Gastrocnemius medialis (tissue), 4 donors: Measurements from ENCODE around the gene ARHGAP33. TPM values are rescaled to one million over a fixed set of nuclear protein-coding genes. Genes with fewer than 3 reads are reported as not detected.

Source experiments
- ATAC-seq, 2 donors: fragments of 150-250 bp; one replicate each; pipeline ENCODE4 v1.9.1; 2016
- DNase-seq, 2 donors: peaks; one replicate each; pipeline ENCODE4 v3.0.0-alpha.2; 2019
- H3K27ac ChIP-seq, 4 donors: fragments of 200-600 bp; sonication (generic); 1 replicate in 1 of 4; 2 replicates in 3 of 4; pipeline ENCODE4 v1.5.1; 2016 to 2018; ENCODE audit warnings: mild to moderate bottlenecking in 2 of 4, moderate library complexity in 1 of 4
- H3K27me3 ChIP-seq, 3 donors: fragments of 200-600 bp; sonication (generic) in 2 of 3; 1 replicate in 1 of 3; 2 replicates in 2 of 3; pipeline versions ENCODE4 v1.5.1 to v1.6.0; 2016 to 2019; ENCODE audit warnings: mild to moderate bottlenecking in 1 of 3, moderate library complexity in 1 of 3
- H3K36me3 ChIP-seq, 2 donors: fragments of 200-600 bp; sonication (generic) in 1 of 2; one replicate each; pipeline ENCODE4 v1.5.1; 2017 to 2018
- H3K4me1 ChIP-seq, 2 donors: fragments of 200-600 bp; sonication (generic) in 1 of 2; one replicate each; pipeline ENCODE4 v1.5.1; 2016 to 2017; ENCODE audit warnings: mild to moderate bottlenecking in 2 of 2
- H3K4me3 ChIP-seq, 4 donors: fragments of 200-600 bp; sonication (generic) in 3 of 4; 1 replicate in 1 of 4; 2 replicates in 3 of 4; pipeline ENCODE4 v1.5.1; 2016 to 2019; ENCODE audit warnings: mild to moderate bottlenecking in 2 of 4
- H3K9me3 ChIP-seq, 3 donors: fragments of 200-600 bp; sonication (generic) in 2 of 3; 1 replicate in 1 of 3; 2 replicates in 2 of 3; pipeline ENCODE4 v1.5.1; 2016 to 2019
- POLR2A ChIP-seq, 2 donors: fragments of 450-650 bp; IDR thresholded peaks; one replicate each; pipeline ENCODE4 v1.6.1; 2017; ENCODE audit warnings: antibody characterized with exemption in 2 of 2, mild to moderate bottlenecking in 2 of 2, moderate library complexity in 2 of 2
- in situ Hi-C, 4 donors: fragments of 200-750 bp; cut with MboI; loops; one replicate each; pipeline versions ENCODE4 v1.15.0 to v1.8.0; 2017; ENCODE audit warnings: low sequenced_read_pairs in 4 of 4
- intact Hi-C: fragments of 100-400 bp; cut with DNase I; formaldehyde crosslinking; loops from one replicate; pipeline ENCODE4 v1.15.1; 2023; ENCODE audit warnings: low total_unique reads
- total RNA-seq, 4 donors: library from RNA; depleted of rRNA; stranded (reverse); fragments of >200 nt; gene quantifications; one replicate each; pipeline versions ENCODE4 v1.1.0 to v1.2.3, GENCODE V29; 2016
- TF ChIP-seq, protein P1 (sequence below), 5 experiments: fragments of 450-650 bp in 3 of 5; fragments of 200-600 bp in 2 of 5; sonication (generic) in 2 of 5; IDR thresholded peaks in 4 of 5; conservative IDR thresholded peaks in 1 of 5; 1 replicate in 4 of 5; 2 replicates in 1 of 5; pipeline ENCODE4 v1.5.1; 2016 to 2019; ENCODE audit warnings: antibody characterized with exemption in 5 of 5, mild to moderate bottlenecking in 3 of 5, moderate library complexity in 3 of 5

The ARHGAP33 gene
- total RNA-seq, 4 donors from 2014 or later, result 0.22 to 4.7 (median 2.2) TPM

DNA sequence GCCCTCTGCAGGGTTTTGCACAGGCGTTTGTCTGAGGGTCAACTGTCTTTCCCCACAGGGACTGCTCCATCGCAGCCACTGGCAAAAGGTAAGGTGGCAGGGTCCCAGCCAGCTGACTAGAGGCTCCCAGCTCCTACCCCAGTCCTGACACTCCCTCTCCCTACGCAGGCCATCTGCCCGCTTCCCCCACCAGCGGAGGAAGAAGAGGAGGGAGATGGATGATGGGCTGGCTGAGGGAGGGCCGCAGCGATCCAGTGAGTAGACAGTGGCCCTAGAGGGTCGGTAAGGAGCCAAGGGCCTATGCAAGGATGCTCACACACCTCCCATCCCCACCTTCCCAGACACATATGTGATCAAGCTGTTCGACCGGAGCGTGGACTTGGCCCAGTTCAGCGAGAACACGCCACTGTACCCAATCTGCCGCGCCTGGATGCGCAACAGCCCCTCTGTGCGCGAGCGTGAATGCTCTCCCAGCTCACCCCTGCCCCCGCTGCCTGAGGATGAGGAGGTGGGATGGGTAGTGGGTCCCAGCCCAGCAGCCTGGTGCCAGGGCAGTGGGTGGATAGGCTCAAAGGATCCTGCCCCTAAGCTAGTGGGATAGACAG lies 22.5 kb upstream of the ARHGAP33 start:
- H3K27me3 ChIP-seq, result no peaks in the 10 kb centered on the region
- TF ChIP-seq POLR2A (IDR thresholded peaks at IDR 0.05), result no peak
- TF ChIP-seq, protein P1, sequence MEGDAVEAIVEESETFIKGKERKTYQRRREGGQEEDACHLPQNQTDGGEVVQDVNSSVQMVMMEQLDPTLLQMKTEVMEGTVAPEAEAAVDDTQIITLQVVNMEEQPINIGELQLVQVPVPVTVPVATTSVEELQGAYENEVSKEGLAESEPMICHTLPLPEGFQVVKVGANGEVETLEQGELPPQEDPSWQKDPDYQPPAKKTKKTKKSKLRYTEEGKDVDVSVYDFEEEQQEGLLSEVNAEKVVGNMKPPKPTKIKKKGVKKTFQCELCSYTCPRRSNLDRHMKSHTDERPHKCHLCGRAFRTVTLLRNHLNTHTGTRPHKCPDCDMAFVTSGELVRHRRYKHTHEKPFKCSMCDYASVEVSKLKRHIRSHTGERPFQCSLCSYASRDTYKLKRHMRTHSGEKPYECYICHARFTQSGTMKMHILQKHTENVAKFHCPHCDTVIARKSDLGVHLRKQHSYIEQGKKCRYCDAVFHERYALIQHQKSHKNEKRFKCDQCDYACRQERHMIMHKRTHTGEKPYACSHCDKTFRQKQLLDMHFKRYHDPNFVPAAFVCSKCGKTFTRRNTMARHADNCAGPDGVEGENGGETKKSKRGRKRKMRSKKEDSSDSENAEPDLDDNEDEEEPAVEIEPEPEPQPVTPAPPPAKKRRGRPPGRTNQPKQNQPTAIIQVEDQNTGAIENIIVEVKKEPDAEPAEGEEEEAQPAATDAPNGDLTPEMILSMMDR (IDR thresholded peaks at IDR 0.05 in 4 of 5, conservative IDR thresholded peaks at IDR 0.05 in 1 of 5), result no peak
- ATAC-seq (no peak), DNase-seq (no peak)
- H3K27ac ChIP-seq, result peak overlapping the region; percentile 89 to 97 (median 95)
- H3K36me3 ChIP-seq, result peaks cover 0 to 16% of the 10 kb centered on the region in 2 donors
- in situ Hi-C loops (loop anchor here in 1 of 4 donors (25.0 kb wide), 1 partner anchor 384 kb away; the partner anchor contains the start of gene CAPNS1), intact Hi-C loops (loop anchor here (10.0 kb wide), 1 partner anchor 462 kb away; the partner anchor contains the start of genes ZNF146 and ZNF565)
- peaks cover 24 to 49% of the 10 kb centered on the region in 2 donors for H3K4me1 ChIP-seq
- H3K9me3 ChIP-seq, result no peaks in the 10 kb centered on the region
- H3K4me3 ChIP-seq, result no peak overlapping the region

DNA sequence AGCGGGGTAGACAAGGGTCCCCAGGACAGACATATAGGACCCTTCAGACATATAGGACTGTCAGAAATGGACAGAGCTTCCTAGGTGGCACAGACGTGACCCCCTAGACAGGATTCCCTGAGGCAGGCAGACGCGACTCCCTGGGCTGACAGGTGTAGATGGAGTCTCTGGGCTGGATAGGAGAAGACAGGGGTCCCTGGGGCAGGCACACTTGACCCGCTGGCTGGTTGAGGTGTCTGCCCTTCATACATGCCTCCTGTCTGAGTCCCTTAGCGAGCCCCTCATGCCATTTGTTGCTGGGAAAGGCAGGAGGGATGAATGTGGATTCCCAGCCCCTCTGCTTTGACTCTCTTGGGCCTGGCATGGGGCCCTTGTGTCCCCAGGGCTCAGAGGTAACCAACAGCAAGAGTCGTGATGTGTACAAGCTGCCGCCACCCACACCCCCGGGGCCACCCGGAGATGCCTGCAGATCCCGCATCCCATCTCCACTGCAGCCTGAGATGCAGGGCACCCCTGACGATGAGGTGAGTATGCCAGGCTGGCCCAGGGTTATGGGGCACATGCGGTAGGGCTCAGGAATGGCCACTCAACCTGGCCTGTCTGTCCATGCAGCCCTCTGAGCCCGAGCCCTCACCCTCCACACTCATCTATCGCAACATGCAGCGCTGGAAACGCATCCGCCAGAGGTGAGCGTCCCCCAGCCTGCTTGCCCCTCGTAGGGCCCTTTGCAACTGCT lies 21.6 kb upstream of the ARHGAP33 start:
- ATAC-seq, result no peak
- peaks cover 25 to 50% of the 10 kb centered on the region in 2 donors for H3K4me1 ChIP-seq
- H3K36me3 ChIP-seq, result peaks cover 0 to 16% of the 10 kb centered on the region in 2 donors
- TF ChIP-seq, protein P1 (IDR thresholded peaks at IDR 0.05 in 4 of 5, conservative IDR thresholded peaks at IDR 0.05 in 1 of 5), result no peak
- TF ChIP-seq POLR2A (IDR thresholded peaks at IDR 0.05), result no peak
- no peaks in the 10 kb centered on the region for H3K27me3 ChIP-seq
- H3K4me3 ChIP-seq, result no peak overlapping the region
- no peaks in the 10 kb centered on the region for H3K9me3 ChIP-seq
- in situ Hi-C loops, result loop anchor here in 1 of 4 donors (25.0 kb wide), 1 partner anchor 383 kb away; the partner anchor contains the start of gene CAPNS1
- intact Hi-C loops, result loop anchor here (10.0 kb wide), 1 partner anchor 461 kb away; the partner anchor contains the start of genes ZNF146 and ZNF565
- H3K27ac ChIP-seq, result peak overlapping the region; percentile 89 to 97 (median 95)
- no peak for DNase-seq

DNA sequence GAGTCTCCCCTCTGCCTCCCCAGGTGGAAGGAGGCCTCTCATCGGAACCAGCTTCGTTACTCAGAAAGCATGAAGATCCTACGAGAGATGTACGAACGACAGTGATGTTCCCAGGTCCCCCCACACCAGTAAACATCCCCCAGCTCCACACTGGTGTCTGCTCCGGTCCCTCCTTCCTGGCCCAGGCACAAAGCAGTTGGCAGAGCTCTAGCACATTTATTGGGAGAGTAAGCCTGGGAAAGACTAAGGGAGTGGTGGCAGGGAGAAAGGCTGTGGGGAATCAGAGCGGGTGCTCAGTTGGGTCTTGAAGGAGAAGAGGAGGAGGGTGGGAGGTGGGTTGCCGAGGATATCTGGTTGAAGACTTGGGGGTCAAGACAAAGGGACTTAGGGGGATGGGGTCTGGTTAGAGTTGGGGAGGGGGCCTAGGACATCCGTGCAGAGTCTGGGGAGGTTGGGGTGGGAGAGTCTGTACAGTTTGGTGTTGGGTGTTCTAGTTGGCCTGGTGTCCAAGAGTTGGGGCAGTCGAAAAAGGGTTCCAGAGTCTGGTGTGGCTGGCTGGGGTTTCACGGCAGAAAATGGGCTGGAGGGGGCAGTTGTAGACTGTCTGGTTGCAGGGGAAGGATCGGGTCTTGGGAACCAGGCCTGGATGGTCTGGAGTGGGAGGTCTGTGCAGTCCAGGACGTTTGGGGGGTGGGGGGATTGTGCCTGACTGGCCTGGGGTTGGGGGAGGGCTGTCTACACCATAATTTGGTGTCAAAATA lies 20.8 kb upstream of the ARHGAP33 start:
- no peak for DNase-seq
- peaks cover 0 to 16% of the 10 kb centered on the region in 2 donors for H3K36me3 ChIP-seq
- TF ChIP-seq, protein P1 (IDR thresholded peaks at IDR 0.05 in 4 of 5, conservative IDR thresholded peaks at IDR 0.05 in 1 of 5), result no peak
- no peak for TF ChIP-seq POLR2A (IDR thresholded peaks at IDR 0.05)
- no peaks in the 10 kb centered on the region for H3K9me3 ChIP-seq
- H3K4me1 ChIP-seq, result peaks cover 23 to 46% of the 10 kb centered on the region in 2 donors
- in situ Hi-C loops (loop anchor here in 1 of 4 donors (25.0 kb wide), 1 partner anchor 383 kb away; the partner anchor contains the start of gene CAPNS1), intact Hi-C loops (loop anchor here (1.0 to 10.0 kb wide), 6 partner anchors 37 to 712 kb away; partner anchors contain the start of genes COX6B1, COX7A1, HPN and USF2)
- H3K27ac ChIP-seq, result peak overlapping the region; percentile 89 to 97 (median 95)
- H3K27me3 ChIP-seq, result no peaks in the 10 kb centered on the region
- H3K4me3 ChIP-seq, result peak overlapping the region in 3 of 4 donors; percentile 72 to 84 (median 76)
- no peak for ATAC-seq

DNA sequence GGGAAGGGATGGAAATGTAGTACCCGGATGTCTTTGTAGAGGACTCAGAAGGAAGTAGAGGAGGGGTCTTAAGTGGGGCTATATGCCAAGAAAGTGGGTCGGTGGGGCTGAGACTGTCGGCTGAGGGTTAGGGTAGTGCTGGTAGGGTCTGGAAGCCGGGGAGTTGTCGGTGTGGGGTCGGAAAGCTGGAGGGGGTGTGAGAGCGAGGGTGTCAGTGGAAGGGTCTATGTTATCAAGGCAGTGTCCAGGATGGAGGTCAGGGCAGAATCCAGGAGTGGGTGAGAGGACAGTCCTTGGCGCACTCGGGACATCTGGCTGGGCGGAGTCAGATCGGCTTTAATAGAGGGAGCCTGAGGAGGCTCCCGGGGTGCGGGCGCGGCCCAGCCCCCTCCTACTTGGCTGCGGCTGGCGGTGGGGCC lies 20.2 kb upstream of the ARHGAP33 start:
- H3K36me3 ChIP-seq, result peaks cover 0 to 16% of the 10 kb centered on the region in 2 donors
- no peaks in the 10 kb centered on the region for H3K27me3 ChIP-seq
- H3K9me3 ChIP-seq, result no peaks in the 10 kb centered on the region
- peak overlapping the region; percentile 57 to 84 (median 74) for H3K4me3 ChIP-seq
- in situ Hi-C loops (loop anchor here in 1 of 4 donors (25.0 kb wide), 1 partner anchor 382 kb away; the partner anchor contains the start of gene CAPNS1), intact Hi-C loops (loop anchor here (1.0 to 10.0 kb wide), 6 partner anchors 38 to 713 kb away; partner anchors contain the start of genes COX6B1, COX7A1, HPN and USF2)
- peak overlapping the region; percentile 89 to 97 (median 95) for H3K27ac ChIP-seq
- TF ChIP-seq POLR2A (IDR thresholded peaks at IDR 0.05), result peak in 1 of 2 donors; percentile 74
- TF ChIP-seq, protein P1 (IDR thresholded peaks at IDR 0.05 in 4 of 5, conservative IDR thresholded peaks at IDR 0.05 in 1 of 5), result no peak
- ATAC-seq (peak; percentile 1 to 7), DNase-seq (no peak)
- H3K4me1 ChIP-seq, result peaks cover 23 to 43% of the 10 kb centered on the region in 2 donors
